ENCODE data around the gene ZYG11A. TPM values are rescaled to one million over a fixed set of nuclear protein-coding genes. Genes with fewer than 3 reads are reported as not detected.

ZYG11A gene
- total and polyA plus RNA-seq, 2 of the 8 experiments (the other 6 are each of a cell fraction or from before 2014, with no cell fraction given): 0.89 to 2.6 TPM

- H4K20me1 ChIP-seq (replicated peaks in 1 of 2; ENCODE audit: control insufficient read depth in 1 of 2, insufficient read depth in 2 of 2, low read length in 2 of 2): peaks cover 1 to 2% of the 10 kb centered on the region in 2 experiments
- no peak overlapping the region for H3K9ac ChIP-seq (replicated peaks in 1 of 4; ENCODE audit: extremely low read depth in 1 of 4, low read depth in 3 of 4, low read length in 3 of 4)
- no peak overlapping the region for H2BK15ac ChIP-seq (ENCODE audit: low read length)
- ChIA-PET CTCF (ENCODE audit: partially characterized antibody) (interaction anchor here (0.5 to 6.1 kb wide), 7 partner anchors 10 to 990 kb away, joined by 3 to 39 read pairs (median 4); no protein-coding TSS in a partner anchor), POLR2A (ENCODE audit: partially characterized antibody) (no interaction called here)
- DNase-seq (ENCODE audit: low read depth in 1 of 2, low spot score in 2 of 2) (no peak), FAIRE-seq (no peak)
- H3K23ac ChIP-seq (ENCODE audit: insufficient read length): no peak overlapping the region
- H2BK20ac ChIP-seq (ENCODE audit: low read length): no peak overlapping the region
- 80% methylated on average over 2 of the region's 2 CpGs; no CpG with 5 or more reads in 1 of the 2 experiments for WGBS, 2 experiments (ENCODE audit: extremely low coverage in 1 of 2, insufficient coverage in 1 of 2, insufficient read length in 1 of 2, insufficient replicate concordance in 2 of 2, low coverage in 1 of 2, low lambda C conversion rate in 2 of 2, missing lambda C conversion rate in 1 of 2)
- H2BK12ac ChIP-seq (ENCODE audit: low read depth, low read length): no peak overlapping the region
- H3K23me2 ChIP-seq (ENCODE audit: low read depth, low read length): no peaks in the 10 kb centered on the region
- H3K4me1 ChIP-seq (replicated peaks in 1 of 4; ENCODE audit: control insufficient read depth in 3 of 4, insufficient read depth in 4 of 4, low read length in 3 of 4): peaks cover 0 to 4% (median 0%) of the 10 kb centered on the region in 4 experiments; a peak in 1 of 7 replicates
- no peak overlapping the region for H3K4me2 ChIP-seq (ENCODE audit: insufficient read depth in 1 of 2, low read depth in 2 of 2, low read length in 2 of 2)
- no peaks in the 10 kb centered on the region; a peak in 1 of 4 replicates for H3K9me3 ChIP-seq (ENCODE audit: insufficient read depth in 2 of 2, low read depth in 1 of 2, low read length in 1 of 2)
- no peak overlapping the region for H3K18ac ChIP-seq (ENCODE audit: extremely low read depth, low read length)
- H3K79me1 ChIP-seq (ENCODE audit: low read depth, low read length): peaks cover 5% of the 10 kb centered on the region
- no peaks in the 10 kb centered on the region for H3K36me3 ChIP-seq (ENCODE audit: control insufficient read depth in 2 of 4, insufficient read depth in 4 of 4, low read length in 3 of 4)
- no peak overlapping the region for H3K27ac ChIP-seq (ENCODE audit: low read depth, low read length)
- H3K79me2 ChIP-seq (ENCODE audit: control insufficient read depth in 1 of 2, insufficient read depth in 2 of 2, low read length in 2 of 2): no peaks in the 10 kb centered on the region
- no peak overlapping the region for H2BK5ac ChIP-seq (ENCODE audit: low read depth, low read length)
- H2BK120ac ChIP-seq (replicated peaks; ENCODE audit: low read depth, low read length): no peak overlapping the region
- H2AFZ ChIP-seq (ENCODE audit: low read length): no peak overlapping the region
- no peak overlapping the region for H3K4me3 ChIP-seq (ENCODE audit: extremely low read depth in 1 of 4, insufficient read depth in 2 of 4, low read depth in 3 of 4, low read length in 4 of 4)
- H3K14ac ChIP-seq (ENCODE audit: insufficient read length): no peak overlapping the region
- H3K27me3 ChIP-seq (replicated peaks in 1 of 4; ENCODE audit: control insufficient read depth in 3 of 4, extremely low read depth in 1 of 4, insufficient read depth in 3 of 4, low read length in 3 of 4): peaks cover 0 to 8% (median 5%) of the 10 kb centered on the region in 4 experiments; a peak in 5 of 7 replicates
- H4K5ac ChIP-seq (ENCODE audit: insufficient read length, low read depth, low read length): no peak overlapping the region
- no peak overlapping the region for H4K91ac ChIP-seq (replicated peaks; ENCODE audit: insufficient read length, low read length)
- no peak for TF ChIP-seq TCF12 (IDR thresholded peaks at IDR 0.05; ENCODE audit: low read depth, low read length)
- TF ChIP-seq E2F6 (IDR thresholded peaks at IDR 0.05): no peak
- no peak overlapping the region for H4K8ac ChIP-seq (ENCODE audit: extremely low read depth, insufficient read depth, low read length)
- H3K4ac ChIP-seq (replicated peaks; ENCODE audit: insufficient read length, low read depth, low read length): no peak overlapping the region
- H3K56ac ChIP-seq (replicated peaks; ENCODE audit: insufficient read length, low read depth, low read length): no peak overlapping the region
- no peak overlapping the region for H2AK5ac ChIP-seq (ENCODE audit: low read depth, low read length)
Observed at GRCh38 chr1:52915211-52915854, 72.8 kb downstream of the ZYG11A start.
